ENCODE measurements around the gene SPRED2.

Gene SPRED2

GRCh38 chr2:65411056-65411795, 21.2 kb downstream of the SPRED2 start:
- no peak for DNase-seq

GRCh38 chr2:65409045-65409444, 23.4 kb downstream of the SPRED2 start:
- DNase-seq = no peak

GRCh38 chr2:65407240-65407639, 25.2 kb downstream of the SPRED2 start:
- no peak for DNase-seq

- no peak for DNase-seq
These were observed 27.3 kb downstream of the SPRED2 start for GRCh38 chr2:65404988-65405697.

GRCh38 chr2:65403529-65403915, 28.9 kb downstream of the SPRED2 start:
- DNase-seq = no peak

GRCh38 chr2:65402780-65403528, 29.4 kb downstream of the SPRED2 start:
- DNase-seq = no peak

- no peak for DNase-seq
These were observed 30.1 kb downstream of the SPRED2 start for GRCh38 chr2:65402323-65402722.

GRCh38 chr2:65397122-65397521, 35.3 kb downstream of the SPRED2 start:
- peak; percentile 44 for DNase-seq

- no peak for DNase-seq
These were observed 35.9 kb downstream of the SPRED2 start for GRCh38 chr2:65396348-65397026.

GRCh38 chr2:65395621-65396347, 36.6 kb downstream of the SPRED2 start:
- DNase-seq = no peak

GRCh38 chr2:65393743-65394422, 38.5 kb downstream of the SPRED2 start:
- no peak for DNase-seq

- DNase-seq = no peak
These were observed 39.4 kb downstream of the SPRED2 start for GRCh38 chr2:65393046-65393445.

GRCh38 chr2:65392609-65393008, 39.8 kb downstream of the SPRED2 start:
- DNase-seq = no peak

- DNase-seq = peak; percentile 44
These were observed 42.3 kb downstream of the SPRED2 start for GRCh38 chr2:65390134-65390533.

- DNase-seq = no peak
These were observed 42.9 kb downstream of the SPRED2 start for GRCh38 chr2:65389476-65389875.

GRCh38 chr2:65388596-65389390, 43.6 kb downstream of the SPRED2 start:
- DNase-seq = no peak

- DNase-seq = no peak
These were observed 44.3 kb downstream of the SPRED2 start for GRCh38 chr2:65388051-65388531.

- DNase-seq = no peak
These were observed 45.4 kb downstream of the SPRED2 start for GRCh38 chr2:65386989-65387388.

GRCh38 chr2:65386344-65386743, 46.1 kb downstream of the SPRED2 start:
- DNase-seq = no peak

- DNase-seq = no peak
These were observed 48.6 kb downstream of the SPRED2 start for GRCh38 chr2:65383541-65384488.
